H9 (cell line): Measurements from ENCODE around the gene SPPL3. TPM values are rescaled to one million over a fixed set of nuclear protein-coding genes. Genes with fewer than 3 reads are reported as not detected.
A peak's percentile ranks its signal among the peaks of the same experiment; 100 is the strongest.

ENCODE experiments used
- DNase-seq: peaks from one replicate; pipeline ENCODE4 v3.0.0-alpha.2; 2017
- H2AFZ ChIP-seq: one replicate; pipeline ENCODE4 v1.6.1; 2013; ENCODE audit warnings: mild to moderate bottlenecking, low read length, control low read depth, moderate library complexity
- H2AK5ac ChIP-seq: 2 replicates; pipeline ENCODE4 v1.6.1; 2013; ENCODE audit warnings: low read length, control low read depth, mixed read lengths; ENCODE audit not compliant: insufficient read length
- H2BK120ac ChIP-seq: one replicate; pipeline ENCODE4 v1.6.1; 2013; ENCODE audit warnings: low read depth, mild to moderate bottlenecking, low read length, control low read depth, inconsistent platforms; ENCODE audit not compliant: poor library complexity, severe bottlenecking
- H2BK12ac ChIP-seq: 2 replicates; pipeline ENCODE4 v1.6.1; 2013; ENCODE audit warnings: low read length, control low read depth, mixed read lengths, low read depth; ENCODE audit not compliant: insufficient read length
- H2BK15ac ChIP-seq: 2 replicates; pipeline ENCODE4 v1.6.1; 2013; ENCODE audit warnings: low read depth, low read length, control low read depth
- H2BK20ac ChIP-seq: one replicate; pipeline ENCODE4 v1.6.1; 2013; ENCODE audit warnings: low read depth, mild to moderate bottlenecking, low read length, control low read depth, inconsistent platforms; ENCODE audit not compliant: poor library complexity, severe bottlenecking
- H2BK5ac ChIP-seq: 2 replicates; pipeline ENCODE4 v1.6.1; 2013; ENCODE audit warnings: low read length, control low read depth, mixed read lengths; ENCODE audit not compliant: insufficient read length
- H3K14ac ChIP-seq: 2 replicates; pipeline ENCODE4 v1.6.1; 2013; ENCODE audit warnings: low read length, control low read depth; ENCODE audit not compliant: insufficient read depth
- H3K18ac ChIP-seq: 2 replicates; pipeline ENCODE4 v1.6.1; 2013; ENCODE audit warnings: low read depth, mild to moderate bottlenecking, mixed read lengths, low read length, control low read depth; ENCODE audit not compliant: insufficient read length
- H3K23ac ChIP-seq: 2 replicates; pipeline ENCODE4 v1.6.1; 2013; ENCODE audit warnings: low read length, control low read depth, mixed read lengths, low read depth; ENCODE audit not compliant: insufficient read length
- H3K23me2 ChIP-seq: 2 replicates; pipeline ENCODE4 v1.6.1; 2013; ENCODE audit warnings: low read depth, mild to moderate bottlenecking, mixed read lengths, low read length, control low read depth; ENCODE audit not compliant: insufficient read length, poor library complexity, severe bottlenecking
- H3K27ac ChIP-seq: 2 replicates; pipeline ENCODE4 v1.5.1; 2013; ENCODE audit warnings: low read length, control low read depth, mixed read lengths, low read depth; ENCODE audit not compliant: insufficient read length
- H3K27me3 ChIP-seq: 2 replicates; pipeline ENCODE4 v1.6.1; 2013; ENCODE audit warnings: low read length, control low read depth, inconsistent platforms; ENCODE audit not compliant: insufficient read depth
- H3K4ac ChIP-seq: 2 replicates; pipeline ENCODE4 v1.6.1; 2013; ENCODE audit warnings: low read depth, mild to moderate bottlenecking, control low read depth, inconsistent platforms, low read length, moderate library complexity
- H3K4me1 ChIP-seq: 2 replicates; pipeline ENCODE4 v1.6.1; 2013; ENCODE audit warnings: low read length, control low read depth, inconsistent platforms; ENCODE audit not compliant: insufficient read depth
- H3K4me2 ChIP-seq: 2 replicates; pipeline ENCODE4 v1.6.1; 2013; ENCODE audit warnings: low read length, control low read depth, mixed read lengths; ENCODE audit not compliant: insufficient read length, insufficient read depth
- H3K56ac ChIP-seq: 2 replicates; pipeline ENCODE4 v1.6.1; 2013; ENCODE audit warnings: low read depth, mild to moderate bottlenecking, mixed read lengths, low read length, control low read depth; ENCODE audit not compliant: insufficient read length
- H3K79me1 ChIP-seq: 2 replicates; pipeline ENCODE4 v1.6.1; 2013; ENCODE audit warnings: low read depth, mild to moderate bottlenecking, moderate library complexity, low read length, control low read depth, inconsistent platforms; ENCODE audit not compliant: insufficient read depth, poor library complexity, severe bottlenecking
- H3K79me2 ChIP-seq: 2 replicates; pipeline ENCODE4 v1.6.1; 2013; ENCODE audit warnings: low read length, control low read depth, inconsistent platforms; ENCODE audit not compliant: insufficient read depth
- H3K9ac ChIP-seq: 2 replicates; pipeline ENCODE4 v1.6.1; 2013; ENCODE audit warnings: low read length, control low read depth, mixed read lengths; ENCODE audit not compliant: insufficient read length; ENCODE audit errors: extremely low read depth
- H3K9me3 ChIP-seq: one replicate; pipeline ENCODE4 v1.6.1; 2013; ENCODE audit warnings: low read depth, low read length, inconsistent platforms; ENCODE audit not compliant: control insufficient read depth
- H3T11ph ChIP-seq: one replicate; pipeline ENCODE4 v1.6.1; 2013; ENCODE audit warnings: mild to moderate bottlenecking, low read length, control low read depth, inconsistent platforms
- H4K20me1 ChIP-seq: one replicate; pipeline ENCODE4 v1.6.1; 2013; ENCODE audit not compliant: control insufficient read depth, insufficient read length, insufficient read depth
- H4K5ac ChIP-seq: 2 replicates; pipeline ENCODE4 v1.6.1; 2013; ENCODE audit warnings: low read depth, mild to moderate bottlenecking, mixed read lengths, low read length, control low read depth; ENCODE audit not compliant: insufficient read length
- H4K8ac ChIP-seq: replicated peaks from 2 replicates; pipeline ENCODE4 v1.6.1; 2013; ENCODE audit warnings: low read length, control low read depth, mixed read lengths, low read depth; ENCODE audit not compliant: insufficient read length
- H4K91ac ChIP-seq: 2 replicates; pipeline ENCODE4 v1.6.1; 2013; ENCODE audit warnings: low read depth, mild to moderate bottlenecking, moderate library complexity, mixed read lengths, low read length, control low read depth; ENCODE audit not compliant: insufficient read length
- H3K27ac Mint-ChIP-seq, 3 experiments: 2 replicates in 2 of 3; 3 replicates in 1 of 3; pipeline ENCODE4 v1.8.0; 2020 to 2021; ENCODE audit warnings: mixed read lengths in 3 of 3, mild to moderate bottlenecking in 1 of 3, moderate library complexity in 1 of 3
- H3K27me3 Mint-ChIP-seq: 2 replicates; pipeline ENCODE4 v1.8.0; 2021; ENCODE audit warnings: low read depth, mild to moderate bottlenecking, moderate library complexity, mixed read lengths
- H3K36me3 Mint-ChIP-seq, 3 experiments: 2 replicates in 2 of 3; 3 replicates in 1 of 3; pipeline ENCODE4 v1.8.0; 2020 to 2021; ENCODE audit warnings: low read depth in 3 of 3, mixed read lengths in 3 of 3; ENCODE audit not compliant: insufficient read depth in 1 of 3
- H3K4me1 Mint-ChIP-seq, 2 experiments: 2 replicates each; pipeline ENCODE4 v1.8.0; 2020; ENCODE audit warnings: mixed read lengths in 2 of 2
- H3K4me3 Mint-ChIP-seq, 2 experiments: 2 replicates in 1 of 2; 3 replicates in 1 of 2; pipeline ENCODE4 v1.8.0; 2020 to 2021; ENCODE audit warnings: mild to moderate bottlenecking in 2 of 2, mixed read lengths in 2 of 2, moderate library complexity in 1 of 2
- H3K9me3 Mint-ChIP-seq, 2 experiments: 2 replicates in 1 of 2; 3 replicates in 1 of 2; pipeline ENCODE4 v1.8.0; 2020; ENCODE audit warnings: mild to moderate bottlenecking in 2 of 2, mixed read lengths in 2 of 2, moderate library complexity in 1 of 2
- WGBS: extraction: QIAGEN DNeasy Blood & Tissue Kit; methylation state at CpG from one replicate; pipeline ENCODE4 v1.1.7; 2013; ENCODE audit warnings: missing lambda C conversion rate, low lambda C conversion rate, mixed read lengths; ENCODE audit not compliant: insufficient read length; ENCODE audit errors: extremely low coverage; 5-methylcytosine and 5-hydroxymethylcytosine counted together
- total RNA-seq: library from RNA; stranded (reverse); gene quantifications from 2 replicates; pipeline ENCODE4 v1.2.1, GENCODE V29; 2021
- TF ChIP-seq, protein P1 (sequence below): fragments of 200-600 bp; sonication (generic); conservative IDR thresholded peaks from 3 replicates; pipeline ENCODE4 v1.8.0; 2021; ENCODE audit warnings: antibody characterized with exemption, mild to moderate bottlenecking

SPPL3 gene
- total RNA-seq, 1 experiment from 2014 or later, result 46.3 TPM

DNA sequence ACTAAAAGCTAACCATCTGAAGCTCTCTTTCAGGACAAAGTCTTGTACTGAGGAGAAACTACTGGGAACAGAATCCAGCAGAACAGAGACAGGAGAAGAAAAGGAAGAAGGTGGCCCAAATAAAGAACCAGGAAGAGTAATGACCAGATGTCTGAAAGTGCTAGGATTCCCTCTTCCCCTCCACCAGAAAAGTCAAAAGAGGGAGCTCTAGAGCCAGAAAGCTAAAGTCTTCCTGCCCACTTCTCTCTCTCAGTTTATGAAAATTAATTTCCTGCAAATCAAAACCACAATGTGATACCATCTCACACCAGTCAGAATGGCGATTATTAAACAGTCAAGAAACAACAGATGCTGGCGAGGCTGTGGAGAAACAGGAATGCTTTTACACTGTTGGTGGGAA is 47.2 kb downstream of the SPPL3 start:
- H3K27me3 ChIP-seq, result no peaks in the 10 kb centered on the region
- no peak overlapping the region for H3K4me2 ChIP-seq
- no peaks in the 10 kb centered on the region for H3K79me1 ChIP-seq
- H2BK20ac ChIP-seq, result no peak overlapping the region
- WGBS, result no CpG with 5 or more reads among the region's 2 CpGs
- H2AFZ ChIP-seq, result no peak overlapping the region
- H3K79me2 ChIP-seq, result peaks cover 5% of the 10 kb centered on the region; the same call in 1 of the 2 replicates
- no peak overlapping the region for H2BK12ac ChIP-seq
- H2BK120ac ChIP-seq, result no peak overlapping the region
- peak overlapping the region in 1 of 3 experiments; percentile 2; a peak in 1 of 7 replicates for H3K27ac Mint-ChIP-seq
- H3T11ph ChIP-seq, result no peak overlapping the region
- TF ChIP-seq, protein P1, sequence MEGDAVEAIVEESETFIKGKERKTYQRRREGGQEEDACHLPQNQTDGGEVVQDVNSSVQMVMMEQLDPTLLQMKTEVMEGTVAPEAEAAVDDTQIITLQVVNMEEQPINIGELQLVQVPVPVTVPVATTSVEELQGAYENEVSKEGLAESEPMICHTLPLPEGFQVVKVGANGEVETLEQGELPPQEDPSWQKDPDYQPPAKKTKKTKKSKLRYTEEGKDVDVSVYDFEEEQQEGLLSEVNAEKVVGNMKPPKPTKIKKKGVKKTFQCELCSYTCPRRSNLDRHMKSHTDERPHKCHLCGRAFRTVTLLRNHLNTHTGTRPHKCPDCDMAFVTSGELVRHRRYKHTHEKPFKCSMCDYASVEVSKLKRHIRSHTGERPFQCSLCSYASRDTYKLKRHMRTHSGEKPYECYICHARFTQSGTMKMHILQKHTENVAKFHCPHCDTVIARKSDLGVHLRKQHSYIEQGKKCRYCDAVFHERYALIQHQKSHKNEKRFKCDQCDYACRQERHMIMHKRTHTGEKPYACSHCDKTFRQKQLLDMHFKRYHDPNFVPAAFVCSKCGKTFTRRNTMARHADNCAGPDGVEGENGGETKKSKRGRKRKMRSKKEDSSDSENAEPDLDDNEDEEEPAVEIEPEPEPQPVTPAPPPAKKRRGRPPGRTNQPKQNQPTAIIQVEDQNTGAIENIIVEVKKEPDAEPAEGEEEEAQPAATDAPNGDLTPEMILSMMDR, result peak; percentile 53
- no peak overlapping the region for H2BK5ac ChIP-seq
- no peak overlapping the region for H3K14ac ChIP-seq
- H3K23ac ChIP-seq, result no peak overlapping the region
- no peaks in the 10 kb centered on the region for H3K4me1 ChIP-seq
- no peak overlapping the region for H4K5ac ChIP-seq
- H3K4me3 Mint-ChIP-seq, result no peak overlapping the region
- H3K27ac ChIP-seq, result no peak overlapping the region
- no peak overlapping the region for H3K56ac ChIP-seq
- H3K4ac ChIP-seq, result no peak overlapping the region
- H2BK15ac ChIP-seq, result no peak overlapping the region
- H4K20me1 ChIP-seq, result no peaks in the 10 kb centered on the region
- H3K4me1 Mint-ChIP-seq, result peaks cover 10 to 12% of the 10 kb centered on the region in 2 experiments
- H3K23me2 ChIP-seq, result no peaks in the 10 kb centered on the region
- peaks cover 14 to 16% of the 10 kb centered on the region in 2 experiments; a peak in 4 of 5 replicates for H3K9me3 Mint-ChIP-seq
- no peak overlapping the region for H3K9ac ChIP-seq
- peaks cover 12 to 19% (median 15%) of the 10 kb centered on the region in 3 experiments for H3K36me3 Mint-ChIP-seq
- H2AK5ac ChIP-seq, result no peak overlapping the region
- H3K9me3 ChIP-seq, result no peaks in the 10 kb centered on the region
- H3K18ac ChIP-seq, result no peak overlapping the region
- no peaks in the 10 kb centered on the region for H3K27me3 Mint-ChIP-seq
- no peak overlapping the region for H4K8ac ChIP-seq
- no peak for DNase-seq
- H4K91ac ChIP-seq, result no peak overlapping the region
